ENCODE results near the gene PCID2. TPM values are rescaled to one million over a fixed set of nuclear protein-coding genes. Genes with fewer than 3 reads are reported as not detected.
A peak's percentile ranks its signal among the peaks of the same experiment; 100 is the strongest.

Gene PCID2
- total and polyA plus RNA-seq, 2 of the 13 experiments (the other 11 are each of a cell fraction or from before 2014, with no cell fraction given) = 65.0 to 111 TPM

GRCh38 chr13:113209336-113209758, 878 bp upstream of the PCID2 start, which contains the start of gene CUL4A (continued):
- TF ChIP-seq ZNF639 (CRISPR knock-in tag; conservative IDR thresholded peaks at IDR 0.05) = 0 out of 2 replicates have a peak, but pooled peaks have one; percentile 6
- TF ChIP-seq RFX3 (CRISPR knock-in tag; IDR thresholded peaks at IDR 0.05) = no peak
- TF ChIP-seq SNRNP70 (IDR thresholded peaks at IDR 0.05; ENCODE audit: low read depth, low read length) = no peak
- TF ChIP-seq IRF1 (CRISPR knock-in tag; IDR thresholded peaks at IDR 0.05; ENCODE audit: low read depth) = no peak
- TF ChIP-seq HDAC1 (CRISPR knock-in tag; IDR thresholded peaks at IDR 0.05) = no peak
- TF ChIP-seq SRY (CRISPR knock-in tag; IDR thresholded peaks at IDR 0.05) = no peak
- TF ChIP-seq ZNF780A (CRISPR knock-in tag; IDR thresholded peaks at IDR 0.05) = no peak
- no peak for TF ChIP-seq SMAD9 (CRISPR knock-in tag; IDR thresholded peaks at IDR 0.05)
- TF ChIP-seq AGO2 (optimal IDR thresholded peaks at IDR 0.05; ENCODE audit: low read depth, low read length) = peak; percentile 9
- TF ChIP-seq ZFP62 (CRISPR knock-in tag; IDR thresholded peaks at IDR 0.05) = no peak
- no peak for TF ChIP-seq LBX2 (CRISPR knock-in tag; IDR thresholded peaks at IDR 0.05; ENCODE audit: borderline replicate concordance)
- TF ChIP-seq ZNF138 (CRISPR knock-in tag; IDR thresholded peaks at IDR 0.05; ENCODE audit: low read depth) = 0 out of 2 replicates have a peak, but pooled peaks have one; percentile 49
- TF ChIP-seq ZNF761 (CRISPR knock-in tag; conservative IDR thresholded peaks at IDR 0.05) = no peak
- TF ChIP-seq IRF9 (CRISPR knock-in tag; IDR thresholded peaks at IDR 0.05; ENCODE audit: borderline replicate concordance) = no peak
- TF ChIP-seq ZNF879 (CRISPR knock-in tag; IDR thresholded peaks at IDR 0.05) = no peak
- no peak for TF ChIP-seq KLF15 (CRISPR knock-in tag; IDR thresholded peaks at IDR 0.05; ENCODE audit: borderline replicate concordance)
- TF ChIP-seq HMG20A (CRISPR knock-in tag; IDR thresholded peaks at IDR 0.05; ENCODE audit: borderline replicate concordance) = no peak
- TF ChIP-seq GLMP (CRISPR knock-in tag; IDR thresholded peaks at IDR 0.05; ENCODE audit: borderline replicate concordance) = no peak
- TF ChIP-seq FOXO1 (CRISPR knock-in tag; IDR thresholded peaks at IDR 0.05) = no peak
- no peak for TF ChIP-seq ZNF746 (CRISPR knock-in tag; IDR thresholded peaks at IDR 0.05)
- peak; percentile 84 for TF ChIP-seq YY1 (IDR thresholded peaks at IDR 0.05; ENCODE audit: insufficient read depth, insufficient replicate concordance, low read depth, low read length)
- TF ChIP-seq ZNF891 (CRISPR knock-in tag; IDR thresholded peaks at IDR 0.05) = 0 out of 2 replicates have a peak, but pooled peaks have one; percentile 5
- no peak; the same call in 1 of the 2 replicates for TF ChIP-seq CENPT (CRISPR knock-in tag; IDR thresholded peaks at IDR 0.05; ENCODE audit: low read depth)
- no peak for TF ChIP-seq ZNF557 (CRISPR knock-in tag; IDR thresholded peaks at IDR 0.05)
- TF ChIP-seq EZH2 (conservative IDR thresholded peaks at IDR 0.05; ENCODE audit: low read depth, low read length) = no peak
- no peak for TF ChIP-seq EHMT2 (IDR thresholded peaks at IDR 0.05; ENCODE audit: borderline replicate concordance, low read depth, low read length)
- TF ChIP-seq ZNF256 (CRISPR knock-in tag; conservative IDR thresholded peaks at IDR 0.05) = no peak
- TF ChIP-seq IRF2 (CRISPR knock-in tag; IDR thresholded peaks at IDR 0.05) = no peak

Data from HepG2 (cell line).